SU-DHL-6 (cell line): Measurements from ENCODE around the gene WNT10A.

ENCODE experiments used
- EZH2phosphoT487 ChIP-seq: fragments of 200-600 bp; sonication (generic), shearing (Covaris generic); conservative IDR thresholded peaks from 2 replicates; pipeline ENCODE4 v1.6.1; 2018; ENCODE audit warnings: mild to moderate bottlenecking, antibody characterized with exemption, low read length, moderate library complexity, mixed read lengths
- TF ChIP-seq, protein P1 (sequence below): fragments of 200-600 bp; sonication (generic); IDR thresholded peaks from one replicate; pipeline ENCODE4 v1.5.1; 2017; ENCODE audit warnings: antibody characterized with exemption, mild to moderate bottlenecking, low read length, moderate library complexity; ENCODE audit not compliant: insufficient read depth, poor library complexity, severe bottlenecking

- TF ChIP-seq, protein P1, sequence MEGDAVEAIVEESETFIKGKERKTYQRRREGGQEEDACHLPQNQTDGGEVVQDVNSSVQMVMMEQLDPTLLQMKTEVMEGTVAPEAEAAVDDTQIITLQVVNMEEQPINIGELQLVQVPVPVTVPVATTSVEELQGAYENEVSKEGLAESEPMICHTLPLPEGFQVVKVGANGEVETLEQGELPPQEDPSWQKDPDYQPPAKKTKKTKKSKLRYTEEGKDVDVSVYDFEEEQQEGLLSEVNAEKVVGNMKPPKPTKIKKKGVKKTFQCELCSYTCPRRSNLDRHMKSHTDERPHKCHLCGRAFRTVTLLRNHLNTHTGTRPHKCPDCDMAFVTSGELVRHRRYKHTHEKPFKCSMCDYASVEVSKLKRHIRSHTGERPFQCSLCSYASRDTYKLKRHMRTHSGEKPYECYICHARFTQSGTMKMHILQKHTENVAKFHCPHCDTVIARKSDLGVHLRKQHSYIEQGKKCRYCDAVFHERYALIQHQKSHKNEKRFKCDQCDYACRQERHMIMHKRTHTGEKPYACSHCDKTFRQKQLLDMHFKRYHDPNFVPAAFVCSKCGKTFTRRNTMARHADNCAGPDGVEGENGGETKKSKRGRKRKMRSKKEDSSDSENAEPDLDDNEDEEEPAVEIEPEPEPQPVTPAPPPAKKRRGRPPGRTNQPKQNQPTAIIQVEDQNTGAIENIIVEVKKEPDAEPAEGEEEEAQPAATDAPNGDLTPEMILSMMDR = no peak
- TF ChIP-seq EZH2phosphoT487 = no peak
These were observed 29.4 kb upstream of the WNT10A start for GRCh38 chr2:218851286-218851685.
